ENCODE data around the gene SBK2.
"Not testable (repeated sequence)": the region's sequence is repeated elsewhere in the genome, so short reads cannot be mapped to it uniquely, and the experiment has no call there.

Gene SBK2, protein sequence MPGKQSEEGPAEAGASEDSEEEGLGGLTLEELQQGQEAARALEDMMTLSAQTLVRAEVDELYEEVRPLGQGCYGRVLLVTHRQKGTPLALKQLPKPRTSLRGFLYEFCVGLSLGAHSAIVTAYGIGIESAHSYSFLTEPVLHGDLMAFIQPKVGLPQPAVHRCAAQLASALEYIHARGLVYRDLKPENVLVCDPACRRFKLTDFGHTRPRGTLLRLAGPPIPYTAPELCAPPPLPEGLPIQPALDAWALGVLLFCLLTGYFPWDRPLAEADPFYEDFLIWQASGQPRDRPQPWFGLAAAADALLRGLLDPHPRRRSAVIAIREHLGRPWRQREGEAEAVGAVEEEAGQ

DNA sequence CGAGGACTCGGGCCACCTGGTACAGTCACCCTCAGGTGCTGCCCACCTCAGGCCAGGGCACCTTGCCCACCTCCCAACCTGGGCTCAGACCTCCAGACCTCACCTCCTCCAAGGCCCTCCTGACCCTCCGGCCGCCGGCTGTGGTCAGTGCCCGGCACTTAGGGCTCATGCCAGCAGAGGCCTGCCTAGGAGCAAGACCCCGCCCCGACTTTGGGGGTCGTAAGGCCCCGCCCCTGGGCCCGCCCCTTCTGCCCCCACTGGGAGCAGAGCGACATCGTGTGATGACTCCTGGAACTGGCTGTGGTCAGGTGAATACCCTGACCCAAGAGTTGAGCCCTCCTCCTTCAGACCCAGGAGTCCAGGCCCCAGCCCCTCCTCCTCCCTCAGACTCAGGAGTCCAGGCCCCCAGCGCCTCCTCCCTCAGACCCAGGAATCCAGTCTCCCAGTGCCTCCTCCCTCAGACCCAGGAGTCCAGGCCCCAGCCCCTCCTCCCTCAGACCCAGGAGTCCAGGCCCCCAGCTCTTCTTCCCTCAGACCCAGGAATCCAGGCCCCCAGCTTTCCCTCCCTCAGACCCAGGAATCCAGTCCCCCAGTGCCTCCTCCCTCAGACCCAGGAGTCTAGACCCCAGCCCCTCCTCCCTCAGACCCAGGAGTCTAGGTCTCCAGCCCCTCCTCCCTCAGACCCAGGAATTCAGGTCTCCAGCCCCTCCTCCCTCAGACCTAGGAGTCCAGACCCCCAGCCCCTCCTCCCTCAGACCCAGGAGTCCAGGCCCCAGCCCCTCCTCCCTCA, at the start of gene SBK2:
Gene SBK2 (minus strand): TSS at position 183 of the 790 bp plus-strand sequence. CDS start 839 bp downstream, outside the sequence.
- no peak for DNase-seq

DNA sequence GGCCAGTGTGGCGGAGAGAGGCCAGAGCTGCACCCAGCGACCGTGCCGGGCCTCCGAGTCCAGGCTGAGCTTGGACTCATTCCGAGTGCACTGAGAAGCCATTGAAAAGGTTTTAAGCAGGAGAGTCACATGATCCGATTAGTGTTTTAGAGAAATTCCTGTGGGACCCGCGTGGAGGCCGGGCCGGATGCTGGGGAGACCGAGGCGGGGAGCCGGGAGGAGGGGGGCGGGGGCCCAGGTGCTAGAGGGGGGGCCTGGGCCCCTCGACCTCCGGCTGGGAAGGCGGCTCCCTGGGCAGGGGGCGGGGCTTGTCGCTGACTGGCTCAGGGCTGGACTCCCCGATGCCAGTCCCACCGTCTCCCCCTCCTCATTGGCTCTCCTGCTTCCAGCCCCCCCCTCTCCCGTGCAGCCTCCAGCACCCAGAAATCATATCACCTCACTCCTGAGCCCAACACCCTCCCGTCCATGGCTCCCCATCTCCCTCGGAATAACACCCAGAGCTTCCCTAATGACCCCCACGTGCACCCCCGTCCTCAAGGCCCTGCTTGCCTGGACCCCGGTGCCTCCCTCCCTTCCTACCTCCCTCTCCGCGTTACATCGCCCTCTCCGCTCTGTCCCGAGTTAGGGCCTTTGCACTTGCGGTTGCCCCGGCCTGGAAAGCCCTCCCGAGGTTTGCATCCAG, 48.9 kb upstream of the SBK2 start:
- no peak for DNase-seq

DNA sequence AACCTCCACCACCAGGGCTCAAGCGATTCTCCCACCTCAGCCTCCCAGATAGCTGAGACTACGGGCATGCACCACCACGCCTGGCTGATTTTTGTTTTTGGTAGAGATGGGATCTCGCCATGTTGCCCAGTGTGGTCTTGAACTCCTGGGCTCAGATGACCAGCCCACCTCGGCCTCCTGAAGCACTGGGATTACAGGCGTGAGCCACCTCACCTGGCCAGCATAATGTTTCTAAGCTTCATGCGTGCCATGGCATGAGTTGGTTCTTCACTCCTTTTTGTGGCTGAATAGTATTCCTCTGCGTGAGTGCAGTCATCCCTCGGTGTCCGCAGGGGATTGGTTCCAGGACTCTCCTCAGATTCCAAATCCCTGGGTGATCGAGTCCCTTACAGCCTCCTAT, 47.9 kb upstream of the SBK2 start:
- DNase-seq, result no peak

DNA sequence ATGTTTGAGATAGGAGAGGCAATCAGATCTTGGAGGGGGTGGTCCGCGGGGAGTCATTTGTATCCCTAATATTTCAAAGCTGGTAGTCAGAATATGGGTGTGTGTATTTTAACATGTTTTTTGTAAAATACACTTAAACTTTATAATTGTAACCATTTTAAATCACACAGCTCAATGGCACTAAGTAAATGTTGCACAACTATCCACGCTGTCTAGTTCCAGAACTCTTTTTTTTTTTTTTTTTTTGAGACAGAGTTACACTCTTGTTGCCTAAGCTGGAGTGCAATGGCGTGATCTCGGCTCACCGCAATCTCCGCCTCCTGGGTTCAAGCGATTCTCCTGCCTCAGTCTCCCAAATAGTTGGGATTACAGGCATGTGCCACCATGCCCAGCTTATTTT, 47.0 kb upstream of the SBK2 start:
- DNase-seq, result not testable (repeated sequence)

DNA sequence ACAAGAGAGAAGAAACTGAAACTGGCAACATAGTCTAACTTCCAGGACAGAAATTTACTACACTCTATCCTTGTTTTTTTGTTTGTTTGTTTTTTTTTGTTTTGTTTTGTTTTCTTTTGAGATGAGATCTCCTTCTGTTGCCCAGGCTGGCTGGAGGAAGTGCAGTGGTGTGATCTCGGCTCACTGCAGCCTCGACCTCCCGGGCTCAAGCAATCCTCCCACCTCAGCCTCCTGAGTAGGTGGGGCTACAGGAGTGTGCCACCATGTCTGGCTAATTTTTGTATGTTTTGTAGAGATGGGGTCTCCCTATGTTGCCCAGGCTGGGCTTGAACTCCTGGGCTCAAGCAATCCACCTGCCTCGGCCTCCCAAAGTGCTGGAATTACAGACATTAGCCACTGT, 45.4 kb upstream of the SBK2 start:
- DNase-seq, result not testable (repeated sequence)

DNA sequence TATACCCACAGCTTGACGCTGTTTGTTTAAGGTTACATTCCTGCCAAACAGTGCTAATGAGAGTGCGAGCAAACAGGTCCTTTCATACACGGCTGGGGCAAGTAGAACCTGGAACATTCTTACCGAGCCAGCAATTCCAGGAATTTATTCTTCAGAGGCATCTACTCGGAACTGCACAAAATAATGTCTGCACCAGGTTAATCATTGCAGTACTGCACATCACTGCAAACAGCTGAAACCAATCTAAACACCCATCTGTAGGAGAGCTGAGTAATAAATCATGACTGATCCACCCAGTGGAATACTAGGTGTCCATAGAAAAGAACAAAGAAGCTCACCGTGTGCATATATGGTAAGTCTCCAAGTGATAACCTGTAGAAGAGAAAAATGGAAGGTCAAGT, 44.9 kb upstream of the SBK2 start:
- no peak for DNase-seq

DNA sequence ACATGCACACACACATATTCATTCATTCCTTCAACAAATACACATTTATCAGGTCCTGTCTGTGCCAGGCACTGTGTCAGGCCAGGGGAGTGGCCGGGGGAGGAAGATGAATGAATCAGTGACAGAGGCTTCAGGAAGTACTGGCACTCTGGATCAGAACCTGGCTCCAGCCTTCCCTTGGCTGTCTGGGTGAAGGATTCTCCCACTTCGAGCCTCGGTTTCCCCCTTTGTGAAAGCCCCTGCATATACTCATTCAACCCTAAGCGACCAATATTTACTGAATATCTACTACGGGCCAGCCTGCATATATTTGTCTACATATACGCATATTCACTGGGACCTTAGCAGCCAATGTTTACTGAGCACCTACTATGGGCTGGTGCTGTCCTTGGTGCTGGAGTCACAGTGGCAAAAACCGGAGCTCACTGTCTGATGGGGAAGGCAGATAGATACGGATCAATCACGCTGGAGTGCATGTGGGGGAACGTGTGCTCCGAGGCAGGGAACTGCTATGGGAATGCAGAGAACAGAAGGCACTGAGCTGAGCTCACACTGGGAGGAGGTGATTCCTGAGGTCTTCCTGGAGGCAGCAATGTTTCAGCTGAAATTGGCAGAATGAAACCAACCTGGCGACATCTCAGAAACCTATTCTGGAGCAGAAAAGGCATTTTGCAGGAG, 44.4 kb upstream of the SBK2 start:
- DNase-seq, result peak; percentile 64

DNA sequence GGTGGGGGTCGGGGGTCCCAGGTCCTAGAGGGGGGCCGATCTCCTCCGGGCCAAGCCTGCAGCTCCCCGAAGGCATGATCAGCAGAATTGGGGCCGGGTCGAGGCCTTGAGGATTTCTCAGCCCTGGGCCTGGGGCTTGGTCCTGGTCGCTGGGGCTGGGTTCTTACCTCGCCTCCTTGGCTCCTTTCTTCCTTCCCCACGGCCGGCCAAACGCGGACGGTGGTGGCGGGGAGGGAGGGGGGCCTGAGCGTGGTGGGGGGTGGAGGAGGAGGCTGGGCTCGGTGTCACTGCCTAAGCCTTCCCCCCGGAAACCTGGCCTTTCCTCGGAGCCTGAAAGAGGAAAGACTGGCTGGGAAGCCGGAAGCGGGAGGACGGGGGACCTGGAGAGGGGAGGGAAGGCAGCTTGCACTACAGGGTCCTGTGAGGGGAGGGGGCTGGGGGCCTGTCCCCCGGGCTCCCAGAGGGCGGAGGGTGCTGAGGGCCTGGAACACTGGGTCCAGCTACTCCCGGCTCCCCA, 43.8 kb upstream of the SBK2 start, which contains the start of gene ZNF579:
Gene ZNF579 (minus strand): TSS at position 221 of the 517 bp plus-strand sequence. CDS start 1,209 bp downstream, outside the sequence.
- DNase-seq, result peak; percentile 91

DNA sequence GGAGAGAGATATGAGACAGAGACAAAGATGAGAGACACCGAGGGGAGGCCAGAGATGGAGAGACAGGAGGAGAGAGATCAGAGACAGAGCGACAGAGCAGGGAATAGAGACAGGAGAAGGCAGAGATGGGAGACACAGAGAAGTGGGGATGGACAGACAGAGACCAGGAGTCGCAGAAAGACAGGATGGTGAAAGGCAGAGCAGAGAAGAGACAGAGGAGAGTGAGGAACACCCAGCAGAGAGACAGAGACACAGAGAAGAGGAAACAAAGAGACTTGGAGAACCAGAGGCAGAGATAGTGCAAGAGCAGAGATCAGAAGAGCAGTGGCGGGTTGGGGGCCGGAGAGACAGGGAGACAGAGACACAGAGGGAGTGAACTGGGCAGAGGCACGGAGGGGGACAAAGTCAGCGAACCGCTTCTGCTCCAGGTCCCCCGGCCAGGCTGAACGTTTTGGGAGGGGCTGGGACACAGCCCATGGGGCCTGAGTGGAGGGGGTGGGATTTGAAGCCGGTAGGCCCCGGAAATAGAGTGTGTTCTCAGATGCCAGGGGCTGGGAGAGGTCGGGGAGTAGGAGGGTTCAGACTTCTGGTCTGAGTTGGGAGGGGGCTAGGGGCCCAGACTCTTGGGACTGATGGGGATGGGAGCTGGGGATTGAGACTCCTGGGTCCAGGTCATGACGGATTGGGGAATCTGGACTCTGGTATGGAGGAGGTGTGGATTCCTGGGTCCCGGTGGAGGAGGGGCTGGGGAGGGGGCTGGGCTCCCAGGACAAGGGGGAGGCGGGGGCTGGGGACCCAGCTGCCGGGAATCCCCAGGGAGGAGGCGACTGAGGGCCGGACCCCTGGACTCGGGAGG, 43.1 kb upstream of the SBK2 start:
- DNase-seq, result peak; percentile 42

DNA sequence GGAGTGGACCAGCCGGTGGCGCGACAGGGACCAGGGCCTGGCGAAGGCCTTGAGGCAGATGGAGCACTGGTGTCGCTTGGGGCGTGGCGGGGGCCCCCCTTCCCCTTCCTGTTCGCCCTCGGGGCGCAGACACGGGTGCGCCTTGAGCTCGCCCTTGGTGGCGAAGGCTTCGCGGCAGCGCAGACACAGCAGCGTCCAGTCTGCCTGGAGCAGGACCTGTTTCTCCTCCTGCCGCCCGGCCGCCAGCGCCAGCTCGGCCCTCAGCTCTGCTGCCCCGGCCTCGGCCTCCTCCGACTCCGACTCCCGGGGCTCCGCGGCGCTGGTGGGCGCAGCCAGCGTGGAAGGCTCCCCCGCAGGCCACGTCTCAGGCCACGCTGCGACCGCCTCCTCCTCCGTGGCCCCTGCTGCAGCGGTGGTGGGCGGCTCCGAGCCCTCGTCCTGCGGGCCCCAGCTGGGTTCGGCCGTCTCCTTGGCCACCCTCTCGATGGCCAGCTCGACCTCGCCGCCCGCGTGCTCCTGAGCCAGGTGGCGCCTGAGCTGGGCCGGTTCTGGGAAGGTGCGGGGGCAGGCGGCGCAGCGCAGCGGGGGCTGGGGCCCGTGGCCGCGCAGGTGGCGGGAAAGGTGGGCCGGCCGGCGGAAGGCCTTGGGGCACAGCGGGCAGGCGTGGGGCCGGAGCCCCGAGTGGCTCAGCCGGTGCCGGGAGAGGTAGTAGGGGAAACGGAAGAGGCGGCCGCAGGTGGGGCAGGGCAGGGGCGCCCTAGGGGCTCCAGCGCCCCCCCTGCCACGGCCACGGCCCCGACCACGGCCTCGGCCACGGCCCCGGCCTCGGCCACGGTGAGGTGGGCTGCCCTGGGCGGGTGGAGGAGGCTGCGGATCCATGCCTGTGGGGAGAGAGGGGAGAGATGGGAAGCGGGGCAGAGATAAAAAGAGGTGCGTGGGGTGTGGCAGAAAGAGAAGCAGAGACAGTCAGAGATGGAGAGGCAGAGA, 42.1 kb upstream of the SBK2 start:
- no peak for DNase-seq

DNA sequence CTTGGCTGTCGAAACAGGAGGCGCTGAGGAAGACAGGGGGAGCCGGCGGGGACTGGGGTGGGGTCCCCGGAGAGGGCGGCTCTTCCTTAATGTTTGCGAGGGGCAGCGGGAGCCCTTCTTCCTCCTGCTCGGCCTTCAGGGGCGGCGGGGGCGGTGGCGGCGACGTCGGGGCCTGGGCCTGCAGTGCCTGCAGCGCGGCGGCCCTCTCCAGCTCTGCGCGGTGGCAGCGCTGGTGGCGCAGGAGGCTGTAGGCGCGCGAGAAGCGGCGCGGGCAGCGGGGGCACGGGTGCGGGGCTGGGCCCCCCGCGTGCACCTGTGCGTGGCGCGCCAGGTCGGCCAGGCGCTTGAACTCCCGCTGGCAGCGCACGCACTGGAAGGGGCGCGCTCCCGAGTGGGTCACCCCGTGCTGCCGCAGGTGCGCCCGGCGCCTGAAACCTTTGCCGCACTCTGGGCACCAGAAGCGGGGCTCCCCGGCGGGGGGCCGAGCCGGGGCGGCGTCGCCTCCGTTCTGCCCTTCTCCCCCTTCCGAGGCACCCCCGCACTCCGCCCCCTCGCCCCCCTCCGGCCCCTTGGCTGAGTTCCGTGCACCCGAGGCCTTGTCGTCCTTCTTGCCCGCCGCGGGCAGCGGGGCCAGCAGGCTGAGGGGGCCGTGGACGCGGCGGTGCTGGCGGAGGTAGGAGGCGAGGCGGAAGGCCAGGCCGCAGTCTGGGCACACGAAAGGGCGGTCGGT, 41.3 kb upstream of the SBK2 start:
- DNase-seq, result no peak

DNA sequence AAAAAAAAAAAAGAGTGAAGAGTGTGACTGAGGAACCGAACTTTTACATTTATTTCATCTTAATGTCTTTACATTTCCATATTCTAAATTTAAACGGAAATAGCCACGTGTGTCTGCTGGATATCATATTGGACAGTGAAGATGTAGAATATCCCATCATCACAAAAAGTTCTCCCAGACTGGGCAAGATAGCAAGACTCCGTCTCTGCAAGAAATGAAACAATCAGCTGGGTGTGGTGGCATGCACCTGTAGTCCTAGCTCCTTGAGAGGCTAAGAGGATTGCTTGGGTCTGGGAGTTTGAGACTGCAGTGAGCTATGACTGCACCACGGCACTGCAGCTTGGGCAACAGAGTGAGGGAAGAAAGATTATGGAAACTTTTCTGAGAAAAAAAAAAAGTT, 39.8 kb upstream of the SBK2 start:
- DNase-seq, result no peak

DNA sequence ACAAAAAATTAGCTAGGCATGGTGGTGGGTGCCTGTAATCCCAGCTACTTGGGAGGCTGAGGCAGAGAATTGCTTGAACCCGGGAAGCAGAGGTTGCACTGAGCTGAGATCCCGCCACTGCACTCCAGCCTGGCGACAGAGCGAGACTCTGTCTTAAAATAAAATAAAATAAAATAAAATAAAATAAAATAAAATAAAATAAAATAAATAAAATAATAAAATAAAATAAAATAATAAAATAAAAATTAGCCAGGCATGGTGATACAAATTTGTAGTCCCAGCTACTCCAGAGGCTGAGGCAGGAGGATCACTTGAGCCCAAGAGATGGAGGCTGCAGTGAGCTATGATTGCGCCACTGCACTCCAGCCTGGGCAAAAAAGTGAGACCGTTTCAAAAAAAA, 37.0 kb upstream of the SBK2 start:
- DNase-seq, result not testable (repeated sequence)

DNA sequence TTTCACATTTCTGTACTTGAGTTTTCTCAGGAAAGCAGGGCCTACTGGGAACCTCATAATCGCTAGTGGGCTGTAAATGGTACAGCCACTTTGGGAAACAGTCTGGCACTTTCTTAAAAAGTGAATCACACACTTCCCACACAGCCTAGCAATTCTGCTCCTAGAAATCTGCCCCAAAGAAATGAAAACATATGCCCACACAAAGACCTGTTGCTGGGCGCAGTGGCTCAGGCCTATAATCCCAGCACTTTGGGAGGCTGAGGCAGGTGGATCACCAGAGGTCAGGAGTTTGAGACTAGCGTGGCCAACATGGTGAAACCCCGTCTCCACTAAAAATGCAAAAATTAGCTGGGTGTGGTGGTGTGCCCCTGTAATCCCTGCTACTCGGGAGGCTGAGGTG, 32.5 kb upstream of the SBK2 start:
- not testable (repeated sequence) for DNase-seq

DNA sequence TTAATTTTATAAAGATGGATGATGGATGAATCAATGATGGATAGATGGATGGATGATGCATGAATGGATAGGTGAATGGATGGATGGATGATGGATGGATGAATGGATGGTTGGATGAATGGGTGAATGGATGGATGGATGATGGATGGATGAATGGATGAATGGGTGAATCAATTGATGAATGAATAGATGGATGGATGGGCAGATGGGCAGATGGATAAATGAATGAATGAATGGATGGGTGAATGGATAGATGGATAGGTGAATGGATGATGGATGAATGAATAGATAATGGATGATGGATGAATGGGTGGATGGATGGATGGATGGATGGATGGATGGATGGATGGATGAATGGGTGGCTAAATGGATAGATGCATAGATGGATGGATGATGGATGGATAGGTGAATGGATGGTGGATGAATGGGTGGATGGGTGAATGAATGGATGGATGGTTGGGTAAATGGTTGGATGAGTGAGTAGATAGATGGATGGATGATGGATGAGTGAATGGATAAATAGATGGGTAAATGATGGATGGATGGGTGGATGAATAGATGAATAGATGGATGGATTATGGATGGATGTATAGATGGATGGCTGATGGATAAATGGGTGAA, 30.9 kb upstream of the SBK2 start:
- DNase-seq, result no peak

DNA sequence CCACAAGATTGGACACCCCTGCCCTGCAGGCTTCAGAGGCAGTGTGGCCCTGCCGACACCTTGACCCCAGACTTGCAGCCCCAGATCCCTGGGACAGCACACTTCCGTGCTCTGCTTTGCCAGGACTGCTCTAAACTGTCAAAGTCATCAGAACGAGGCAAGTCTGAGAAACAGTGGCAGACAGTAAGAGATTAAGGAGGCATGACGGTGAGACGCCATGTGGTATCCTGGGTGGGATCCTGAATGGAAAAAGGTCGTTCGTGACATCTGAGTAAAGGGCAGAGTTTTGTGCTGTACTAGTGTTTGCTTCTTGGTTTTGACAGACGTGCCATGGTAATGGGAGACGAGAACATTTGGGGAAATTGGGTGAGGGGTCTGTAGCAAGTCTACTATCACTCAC, 29.9 kb upstream of the SBK2 start:
- DNase-seq, result no peak

DNA sequence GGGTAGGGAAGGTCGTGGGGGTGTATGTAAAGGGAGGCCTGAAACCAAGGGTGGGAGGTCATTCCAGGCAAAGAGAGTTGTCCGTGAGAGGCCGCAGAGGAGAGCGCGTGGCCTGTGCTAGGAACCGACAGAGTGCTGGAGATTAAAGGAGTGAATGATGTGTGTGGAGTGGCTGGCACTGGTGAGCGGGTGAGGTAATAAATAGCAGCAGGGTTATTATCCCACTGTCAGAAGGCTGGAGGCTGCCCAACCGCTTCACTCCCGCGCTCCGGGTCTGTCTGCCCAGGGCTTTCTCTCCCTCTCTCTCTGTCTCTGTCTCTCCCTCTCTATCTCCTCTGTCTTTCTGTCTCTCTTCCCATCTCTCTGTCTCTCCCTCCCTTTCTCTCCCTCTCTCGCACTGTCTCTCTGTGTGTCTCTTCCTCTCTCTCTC, 26.3 kb upstream of the SBK2 start:
- no peak for DNase-seq

DNA sequence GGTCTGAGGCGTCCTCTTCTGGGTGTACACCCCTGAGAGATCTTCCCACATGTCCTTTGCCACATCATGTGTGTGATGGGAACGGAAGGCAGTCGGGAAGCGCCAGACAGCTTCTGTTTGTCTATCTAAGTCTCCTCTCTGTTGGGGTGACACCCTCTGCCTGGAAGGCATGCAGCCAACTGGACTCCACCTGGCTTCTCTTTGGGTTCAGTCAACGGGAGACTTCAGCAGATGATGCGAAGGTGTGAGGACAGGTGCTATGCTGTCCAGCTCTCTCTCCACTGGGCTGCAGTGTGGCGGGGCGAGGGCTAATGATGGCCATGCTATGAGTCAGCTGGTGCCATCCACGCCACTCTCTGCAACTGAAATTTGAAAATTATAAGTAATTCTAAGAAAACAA, 22.8 kb upstream of the SBK2 start:
- no peak for DNase-seq

DNA sequence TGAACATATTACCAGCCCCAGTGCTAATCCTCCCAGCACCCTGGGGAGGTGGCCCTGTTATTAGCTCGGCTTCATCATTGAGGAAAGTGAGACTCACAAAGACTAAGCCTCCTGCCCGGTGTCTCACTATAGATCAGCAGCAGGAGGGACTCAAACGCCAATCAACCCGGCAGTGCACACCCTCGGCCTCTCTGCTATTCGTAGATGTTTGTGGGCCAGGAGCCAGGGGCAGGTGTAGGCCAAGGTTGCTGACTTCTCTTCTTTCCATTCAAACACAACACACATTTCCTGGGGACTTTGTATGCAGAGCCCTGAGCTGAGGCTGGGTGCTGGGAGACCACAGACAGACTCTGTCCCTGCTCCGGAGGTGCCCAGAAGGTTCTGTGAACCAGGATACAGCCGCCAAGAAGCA, 17.8 kb upstream of the SBK2 start:
- no peak for DNase-seq
